DOHH2 (cell line): ENCODE data around the gene DEFB118.

Experiments used
- EZH2phosphoT487 ChIP-seq: fragments of 200-600 bp; sonication (generic); IDR thresholded peaks from 2 replicates; pipeline ENCODE4 v1.6.1; 2017; ENCODE audit warnings: borderline replicate concordance, mild to moderate bottlenecking, antibody characterized with exemption, low read length, moderate library complexity, mixed read lengths
- TF ChIP-seq, protein P1 (sequence below): fragments of 200-600 bp; sonication (generic); IDR thresholded peaks from one replicate; pipeline ENCODE4 v1.5.1; 2014; ENCODE audit warnings: antibody characterized with exemption, mild to moderate bottlenecking, low read depth, low read length; ENCODE audit not compliant: poor library complexity, severe bottlenecking

DNA sequence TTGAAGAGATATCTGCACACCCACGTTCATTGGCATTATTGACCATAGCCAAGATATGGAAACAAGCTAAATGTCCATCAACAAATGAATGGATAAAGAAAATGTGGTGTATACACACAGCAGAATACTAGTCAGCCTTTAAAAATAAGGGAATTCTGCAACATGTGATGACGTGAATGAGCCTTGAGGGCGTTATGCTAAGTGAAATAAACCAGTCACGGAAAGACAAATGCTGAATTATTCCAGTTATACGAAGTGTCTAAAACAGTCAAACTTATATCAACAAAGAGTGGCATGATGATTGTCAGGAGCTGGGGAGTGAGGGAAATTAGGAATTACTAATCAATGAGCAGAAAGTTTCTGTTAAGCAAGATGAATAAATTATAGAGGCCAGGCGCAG lies 46.0 kb downstream of the DEFB118 start:
- TF ChIP-seq, protein P1, sequence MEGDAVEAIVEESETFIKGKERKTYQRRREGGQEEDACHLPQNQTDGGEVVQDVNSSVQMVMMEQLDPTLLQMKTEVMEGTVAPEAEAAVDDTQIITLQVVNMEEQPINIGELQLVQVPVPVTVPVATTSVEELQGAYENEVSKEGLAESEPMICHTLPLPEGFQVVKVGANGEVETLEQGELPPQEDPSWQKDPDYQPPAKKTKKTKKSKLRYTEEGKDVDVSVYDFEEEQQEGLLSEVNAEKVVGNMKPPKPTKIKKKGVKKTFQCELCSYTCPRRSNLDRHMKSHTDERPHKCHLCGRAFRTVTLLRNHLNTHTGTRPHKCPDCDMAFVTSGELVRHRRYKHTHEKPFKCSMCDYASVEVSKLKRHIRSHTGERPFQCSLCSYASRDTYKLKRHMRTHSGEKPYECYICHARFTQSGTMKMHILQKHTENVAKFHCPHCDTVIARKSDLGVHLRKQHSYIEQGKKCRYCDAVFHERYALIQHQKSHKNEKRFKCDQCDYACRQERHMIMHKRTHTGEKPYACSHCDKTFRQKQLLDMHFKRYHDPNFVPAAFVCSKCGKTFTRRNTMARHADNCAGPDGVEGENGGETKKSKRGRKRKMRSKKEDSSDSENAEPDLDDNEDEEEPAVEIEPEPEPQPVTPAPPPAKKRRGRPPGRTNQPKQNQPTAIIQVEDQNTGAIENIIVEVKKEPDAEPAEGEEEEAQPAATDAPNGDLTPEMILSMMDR: no peak
- TF ChIP-seq EZH2phosphoT487: no peak
